Measurements from ENCODE around the gene IRF1. TPM values are rescaled to one million over a fixed set of nuclear protein-coding genes. Genes with fewer than 3 reads are reported as not detected.
"Not testable (repeated sequence)": the region's sequence is repeated elsewhere in the genome, so short reads cannot be mapped to it uniquely, and the experiment has no call there.

Gene IRF1
- total and polyA plus RNA-seq, 5 experiments from 2014 or later = 108 to 218 (median 127) TPM

DNA sequence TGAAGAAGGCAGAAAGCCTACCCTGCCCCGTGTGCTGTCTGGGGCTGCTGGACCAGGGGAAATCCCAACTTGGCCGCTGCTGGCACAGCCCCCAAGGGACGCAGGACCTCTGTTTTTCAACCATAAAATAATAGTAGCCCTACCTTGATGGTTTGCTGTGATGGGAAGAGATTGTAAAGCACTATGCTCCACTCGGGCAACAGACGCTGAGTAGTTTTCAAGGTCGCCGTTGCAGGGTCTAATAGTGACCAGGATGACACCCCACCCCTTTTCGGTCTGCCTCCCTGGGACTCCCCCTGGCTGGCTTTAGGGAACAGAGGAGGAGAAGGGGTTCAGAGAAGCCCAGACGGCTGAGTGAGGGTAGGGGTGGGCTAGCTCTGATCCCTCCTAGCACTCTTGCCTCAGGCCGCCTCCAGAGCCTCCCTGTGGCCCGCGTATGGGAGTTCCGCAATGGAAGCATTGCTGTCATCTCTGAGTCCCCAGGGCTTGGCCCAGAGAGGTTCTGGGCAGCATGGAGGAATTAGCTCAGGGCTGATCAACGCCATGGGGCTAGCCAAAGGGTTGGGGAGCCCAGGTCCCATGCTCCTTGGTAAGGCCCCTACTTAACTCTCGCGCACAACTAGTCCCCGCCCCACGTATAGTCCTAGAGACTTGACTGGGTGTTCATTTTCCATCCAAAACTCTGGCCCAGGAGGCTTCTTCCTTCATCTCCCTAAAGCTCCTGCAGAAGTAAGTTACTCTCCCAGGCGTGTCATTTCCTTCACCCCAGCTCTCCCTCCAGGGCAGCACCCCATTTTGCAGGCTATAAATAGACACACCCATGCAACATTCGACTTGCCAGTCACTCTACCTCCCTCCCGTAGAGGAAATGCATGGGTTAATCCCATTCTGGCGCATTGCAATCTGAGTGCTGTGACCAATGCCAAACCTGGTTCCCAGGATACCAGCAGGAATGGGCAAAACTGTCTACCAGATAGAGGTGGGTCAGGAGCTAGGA, 1.1 kb upstream of the IRF1 start:
- peak overlapping the region; percentile 96 to 98 (median 98) for H3K27ac Mint-ChIP-seq
- POLR2A ChIA-PET = interaction anchor here (0.6 to 16.0 kb wide), 20 partner anchors 8 to 560 kb away, joined by 3 to 648 read pairs (median 28); partner anchors contain the start of genes AFF4, HSPA4, SLC22A4 and SLC22A5
- peaks cover 0 to 34% (median 29%) of the 10 kb centered on the region in 3 donors for H3K36me3 Mint-ChIP-seq
- H3K27me3 Mint-ChIP-seq = no peaks in the 10 kb centered on the region
- peaks cover 39 to 72% (median 67%) of the 10 kb centered on the region in 4 donors for H3K4me1 Mint-ChIP-seq
- no peaks in the 10 kb centered on the region for H3K9me3 Mint-ChIP-seq
- peak overlapping the region; percentile 81 to 94 (median 88) for H3K4me3 Mint-ChIP-seq
- peak in 1 of 2 donors; percentile 1 for ATAC-seq
- peak in 3 of 10 donors; percentile 17 to 62 (median 19) for DNase-seq

DNA sequence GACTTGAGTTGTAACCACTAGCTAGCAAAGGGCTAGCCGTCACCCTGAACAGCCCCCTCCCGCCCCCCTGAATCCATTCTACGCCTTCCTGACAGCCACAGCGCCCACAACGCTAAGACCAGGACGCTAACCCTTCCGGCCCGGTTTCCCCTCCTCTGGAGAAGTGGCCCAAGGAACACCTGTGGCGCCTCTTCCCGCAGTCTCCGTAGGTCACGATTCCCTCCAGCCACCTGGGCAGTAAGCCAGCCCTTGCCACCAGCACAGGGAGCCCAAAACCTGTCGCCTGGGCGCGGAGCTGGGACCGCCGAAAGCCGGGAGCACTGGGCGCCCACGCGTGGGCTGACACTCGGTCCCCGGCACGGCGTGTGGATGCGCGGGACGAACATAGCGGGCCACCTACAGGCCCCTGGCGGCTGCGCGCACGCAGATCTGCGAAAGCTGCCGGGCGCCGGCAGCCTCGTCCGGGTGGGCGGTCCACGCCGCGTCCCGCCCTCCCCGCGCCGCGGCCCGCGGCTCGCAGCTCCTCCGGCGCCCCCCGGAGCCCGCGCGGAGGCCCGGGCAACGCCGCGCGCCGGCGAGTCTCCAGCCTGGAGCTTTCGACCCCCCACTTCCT, 596 bp downstream of the IRF1 start:
- peak in 4 of 10 donors; percentile 55 to 84 (median 61) for DNase-seq
- H3K4me1 Mint-ChIP-seq = peaks cover 49 to 79% (median 76%) of the 10 kb centered on the region in 4 donors
- peak; percentile 42 to 47 for ATAC-seq
- peaks cover 0 to 51% (median 42%) of the 10 kb centered on the region in 3 donors for H3K36me3 Mint-ChIP-seq
- POLR2A ChIA-PET = interaction anchor here (0.6 to 16.0 kb wide), 26 partner anchors 10 to 938 kb away, joined by 3 to 648 read pairs (median 11); partner anchors contain the start of genes AFF4, HSPA4, RAD50 and SLC22A4
- H3K27me3 Mint-ChIP-seq = no peaks in the 10 kb centered on the region
- peak overlapping the region; percentile 93 to 97 (median 96) for H3K4me3 Mint-ChIP-seq
- peak overlapping the region; percentile 92 to 98 (median 96) for H3K27ac Mint-ChIP-seq
- H3K9me3 Mint-ChIP-seq = no peaks in the 10 kb centered on the region

DNA sequence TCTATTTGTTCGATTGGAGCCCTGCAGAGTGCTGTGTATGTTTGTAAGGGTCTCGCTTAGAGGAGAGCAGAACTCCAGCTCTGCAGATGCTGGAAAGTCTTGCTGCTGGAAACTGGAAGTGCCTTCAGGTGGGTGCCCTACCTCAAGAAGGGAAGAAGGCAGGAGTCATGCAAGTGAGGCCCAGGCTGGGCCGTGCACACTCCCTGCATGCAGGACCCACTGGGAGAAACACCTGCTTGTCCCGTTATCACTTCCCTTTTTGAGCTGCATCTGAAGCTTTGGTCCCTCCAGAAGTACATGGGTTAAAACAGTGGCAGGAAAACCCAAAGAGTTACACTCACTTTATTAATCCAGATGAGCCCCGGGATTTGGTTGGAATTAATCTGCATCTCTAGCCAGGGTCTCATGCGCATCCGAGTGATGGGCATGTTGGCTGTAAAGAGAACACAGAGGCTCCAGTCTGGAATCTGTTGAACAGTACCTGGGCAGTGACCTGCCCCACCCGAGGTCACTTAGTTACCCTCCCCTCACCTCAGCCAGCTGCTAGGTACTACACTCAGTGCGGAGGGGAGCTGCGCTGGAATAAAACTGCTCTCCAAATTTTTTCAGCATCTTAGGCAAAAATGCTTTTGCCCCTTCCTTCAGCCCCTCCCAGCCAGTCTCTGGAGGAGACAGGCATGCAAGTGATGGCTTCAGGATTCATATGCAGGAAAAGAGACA, 1.4 kb downstream of the IRF1 start:
- DNase-seq (peak in 4 of 10 donors; percentile 8 to 60 (median 24)), ATAC-seq (no peak)
- POLR2A ChIA-PET = interaction anchor here (0.9 to 16.0 kb wide), 20 partner anchors 10 to 120 kb away, joined by 3 to 648 read pairs (median 28); partner anchors contain the start of gene SLC22A5
- Mint-ChIP-seq H3K27ac (peak overlapping the region; percentile 92 to 98 (median 95)), H3K4me1 (peaks cover 49 to 79% (median 74%) of the 10 kb centered on the region in 4 donors), H3K36me3 (peaks cover 0 to 59% (median 43%) of the 10 kb centered on the region in 3 donors), H3K4me3 (peak overlapping the region; percentile 93 to 97 (median 96)), H3K27me3 (no peaks in the 10 kb centered on the region), H3K9me3 (no peaks in the 10 kb centered on the region)

DNA sequence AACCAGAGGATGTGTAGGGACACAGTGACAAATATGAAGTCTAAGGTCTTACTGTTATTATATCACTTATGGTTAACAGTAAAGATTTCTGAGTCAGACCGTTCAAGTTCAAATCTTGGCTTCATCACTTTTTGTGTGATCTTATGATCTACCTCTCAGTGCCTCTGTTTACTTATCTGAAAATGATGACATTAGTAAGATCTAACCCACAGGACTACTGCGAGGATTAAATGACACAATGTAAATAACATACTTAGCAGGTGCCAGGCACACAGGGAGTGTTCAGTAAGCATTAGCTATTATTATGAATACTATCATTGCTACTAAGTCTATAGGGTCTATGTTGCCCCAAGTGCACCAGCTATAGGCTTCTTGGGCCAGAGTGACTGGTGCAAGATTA, 2.0 kb downstream of the IRF1 start:
- H3K4me3 Mint-ChIP-seq = peak overlapping the region; percentile 93 to 97 (median 96)
- peak overlapping the region; percentile 92 to 98 (median 95) for H3K27ac Mint-ChIP-seq
- POLR2A ChIA-PET = interaction anchor here (1.4 to 16.0 kb wide), 13 partner anchors 11 to 102 kb away, joined by 10 to 648 read pairs (median 69); no protein-coding TSS in a partner anchor
- H3K4me1 Mint-ChIP-seq = peaks cover 46 to 78% (median 74%) of the 10 kb centered on the region in 4 donors
- ATAC-seq (no peak), DNase-seq (no peak)
- H3K27me3 Mint-ChIP-seq = no peaks in the 10 kb centered on the region
- H3K36me3 Mint-ChIP-seq = peaks cover 0 to 65% (median 43%) of the 10 kb centered on the region in 3 donors
- no peaks in the 10 kb centered on the region for H3K9me3 Mint-ChIP-seq

DNA sequence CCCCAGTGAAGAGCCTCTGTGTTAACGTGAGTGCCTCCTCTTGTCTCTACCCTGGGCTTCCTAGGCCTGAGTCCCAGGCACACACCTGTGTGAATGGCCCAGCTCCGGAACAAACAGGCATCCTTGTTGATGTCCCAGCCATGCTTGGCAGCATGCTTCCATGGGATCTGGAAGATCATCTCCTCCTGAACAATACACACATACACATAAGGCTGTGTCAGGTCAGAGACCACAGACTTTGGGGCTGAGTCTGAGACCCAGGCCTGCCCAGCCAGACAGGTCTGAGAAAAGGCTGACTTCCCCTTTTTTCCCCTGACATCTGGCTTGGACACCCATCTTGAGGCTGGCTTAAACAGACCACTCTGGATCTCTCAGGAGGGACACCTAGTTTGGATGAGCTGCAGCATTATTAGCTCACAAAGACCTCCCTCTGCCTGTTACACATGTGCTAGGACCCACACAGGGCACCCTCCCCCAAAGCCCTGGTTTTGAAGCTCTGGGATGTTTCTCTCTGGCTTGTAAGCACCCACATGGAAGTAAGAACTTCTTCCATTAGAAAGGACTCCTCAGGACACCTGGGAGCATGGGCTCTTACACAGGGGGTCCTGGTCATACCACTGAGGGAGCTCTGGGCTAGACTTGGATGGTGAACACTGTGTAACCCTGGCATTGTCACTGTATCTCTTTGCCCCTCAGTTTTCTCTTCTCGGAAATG, 2.6 kb downstream of the IRF1 start:
- DNase-seq (peak in 2 of 10 donors; percentile 18 to 45), ATAC-seq (no peak)
- Mint-ChIP-seq H3K36me3 (peaks cover 0 to 71% (median 44%) of the 10 kb centered on the region in 3 donors), H3K4me1 (peaks cover 43 to 78% (median 71%) of the 10 kb centered on the region in 4 donors), H3K27ac (peak overlapping the region; percentile 92 to 98 (median 95)), H3K27me3 (no peaks in the 10 kb centered on the region), H3K4me3 (peak overlapping the region; percentile 93 to 97 (median 96)), H3K9me3 (no peaks in the 10 kb centered on the region)
- POLR2A ChIA-PET = interaction anchor here (0.8 to 16.0 kb wide), 14 partner anchors 11 to 101 kb away, joined by 3 to 648 read pairs (median 58); no protein-coding TSS in a partner anchor

DNA sequence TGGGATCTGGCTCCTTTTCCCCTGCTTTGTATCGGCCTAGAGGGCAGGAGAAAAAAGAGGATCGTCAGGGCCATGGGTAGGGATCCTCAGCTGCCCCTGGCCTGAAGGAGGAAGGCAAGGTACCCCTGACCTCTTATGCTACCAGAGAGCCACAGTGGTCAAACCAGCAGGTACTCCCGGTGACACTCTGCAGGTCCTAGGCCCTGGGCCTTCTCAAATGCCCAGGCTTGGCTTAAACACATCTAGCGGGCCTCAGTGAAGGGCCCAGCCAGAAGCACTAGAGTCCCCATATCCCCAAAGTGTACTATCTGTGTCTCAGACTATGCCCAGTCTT, 3.5 kb downstream of the IRF1 start:
- POLR2A ChIA-PET = interaction anchor here (0.8 to 16.0 kb wide), 9 partner anchors 12 to 71 kb away, joined by 3 to 648 read pairs (median 47); no protein-coding TSS in a partner anchor
- Mint-ChIP-seq H3K36me3 (peaks cover 0 to 80% (median 48%) of the 10 kb centered on the region in 3 donors), H3K9me3 (no peaks in the 10 kb centered on the region)

DNA sequence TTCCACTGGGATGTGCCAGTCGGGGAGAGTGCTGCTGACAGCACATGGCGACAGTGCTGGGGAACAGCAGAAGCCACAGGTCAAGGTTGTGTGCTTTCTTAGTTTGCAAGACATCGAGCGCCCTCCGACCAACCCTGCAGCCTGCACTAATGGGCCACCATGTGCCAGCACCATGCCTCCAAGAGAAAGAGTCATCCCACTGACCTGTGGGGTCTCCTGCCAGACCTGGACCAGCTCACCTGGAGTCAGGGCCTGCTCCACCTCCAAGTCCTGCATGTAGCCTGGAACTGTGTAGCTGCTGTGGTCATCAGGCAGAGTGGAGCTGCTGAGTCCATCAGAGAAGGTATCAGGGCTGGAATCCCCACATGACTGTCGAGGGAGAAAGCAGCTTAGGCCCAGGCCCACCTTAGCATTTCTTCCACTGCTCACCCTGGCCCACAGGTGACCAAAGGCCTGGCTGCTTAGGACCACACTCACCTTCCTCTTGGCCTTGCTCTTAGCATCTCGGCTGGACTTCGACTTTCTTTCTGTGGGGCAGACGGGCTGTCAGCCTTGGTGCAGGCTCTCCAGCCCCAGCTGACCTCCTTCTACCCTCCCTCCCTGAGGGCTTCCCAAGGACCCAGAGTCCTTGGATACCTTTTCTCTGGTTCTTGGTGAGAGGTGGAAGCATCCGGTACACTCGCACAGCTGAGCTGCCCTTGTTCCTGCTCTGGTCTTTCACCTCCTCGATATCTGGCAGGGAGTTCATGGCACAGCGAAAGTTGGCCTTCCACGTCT, 4.1 kb downstream of the IRF1 start:
- H3K9me3 Mint-ChIP-seq = no peaks in the 10 kb centered on the region
- H3K27ac Mint-ChIP-seq = peak overlapping the region; percentile 93 to 98 (median 95)
- H3K4me3 Mint-ChIP-seq = peak overlapping the region; percentile 93 to 97 (median 96)
- DNase-seq (peak in 1 of 10 donors; percentile 16), ATAC-seq (no peak)
- H3K36me3 Mint-ChIP-seq = peaks cover 0 to 85% (median 48%) of the 10 kb centered on the region in 3 donors
- peaks cover 38 to 72% (median 62%) of the 10 kb centered on the region in 4 donors for H3K4me1 Mint-ChIP-seq
- POLR2A ChIA-PET = interaction anchor here (0.9 to 16.0 kb wide), 7 partner anchors 13 to 75 kb away, joined by 3 to 648 read pairs (median 79); no protein-coding TSS in a partner anchor
- no peaks in the 10 kb centered on the region for H3K27me3 Mint-ChIP-seq

More for the DNA sequence above, 3.5 kb downstream of the IRF1 start:
- H3K27me3 Mint-ChIP-seq = no peaks in the 10 kb centered on the region
- peaks cover 41 to 74% (median 65%) of the 10 kb centered on the region in 4 donors for H3K4me1 Mint-ChIP-seq
- H3K27ac Mint-ChIP-seq = peak overlapping the region; percentile 92 to 98 (median 95)
- peak overlapping the region; percentile 93 to 97 (median 96) for H3K4me3 Mint-ChIP-seq
- DNase-seq (peak in 1 of 10 donors; percentile 45), ATAC-seq (no peak)

DNA sequence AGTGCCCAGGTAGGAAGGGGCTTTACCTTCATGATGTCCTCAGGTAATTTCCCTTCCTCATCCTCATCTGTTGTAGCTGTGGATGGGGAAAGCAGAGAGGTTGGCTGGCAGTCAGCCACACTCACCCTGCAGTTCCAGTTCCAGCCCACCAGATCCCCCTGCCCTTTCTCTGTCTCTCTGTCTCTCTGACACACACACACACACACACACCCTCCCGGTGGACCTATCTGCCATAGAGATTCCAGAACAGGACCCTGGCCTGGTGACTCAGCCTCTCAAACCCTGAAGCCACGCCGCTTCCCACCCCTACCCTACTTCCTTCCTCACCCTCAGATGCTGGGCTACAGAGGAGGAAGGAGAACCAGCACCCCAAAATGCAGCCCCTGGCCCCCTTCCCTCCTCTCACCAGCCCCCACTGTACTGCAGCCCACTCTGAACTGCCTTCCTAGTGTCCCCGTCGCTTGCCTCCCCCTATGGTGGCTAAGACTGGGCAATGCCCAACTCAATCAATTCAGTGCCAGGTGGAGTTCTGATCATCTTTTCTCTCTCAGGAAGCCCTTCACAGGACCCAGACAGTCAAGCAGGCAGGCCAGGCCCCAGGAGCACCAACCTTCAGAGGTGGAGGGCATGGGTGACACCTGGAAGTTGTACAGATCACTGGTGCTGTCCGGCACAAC, 4.8 kb downstream of the IRF1 start:
- Mint-ChIP-seq H3K36me3 (peaks cover 0 to 90% (median 48%) of the 10 kb centered on the region in 3 donors), H3K4me3 (peak overlapping the region; percentile 69 to 97 (median 95)), H3K4me1 (peaks cover 42 to 75% (median 65%) of the 10 kb centered on the region in 4 donors), H3K27me3 (no peaks in the 10 kb centered on the region), H3K27ac (peak overlapping the region; percentile 83 to 98 (median 95)), H3K9me3 (no peaks in the 10 kb centered on the region)
- POLR2A ChIA-PET = interaction anchor here (0.9 to 16.0 kb wide), 5 partner anchors 14 to 75 kb away, joined by 3 to 648 read pairs (median 7); no protein-coding TSS in a partner anchor
- ATAC-seq (no peak), DNase-seq (peak in 3 of 10 donors; percentile 8 to 58 (median 16))

DNA sequence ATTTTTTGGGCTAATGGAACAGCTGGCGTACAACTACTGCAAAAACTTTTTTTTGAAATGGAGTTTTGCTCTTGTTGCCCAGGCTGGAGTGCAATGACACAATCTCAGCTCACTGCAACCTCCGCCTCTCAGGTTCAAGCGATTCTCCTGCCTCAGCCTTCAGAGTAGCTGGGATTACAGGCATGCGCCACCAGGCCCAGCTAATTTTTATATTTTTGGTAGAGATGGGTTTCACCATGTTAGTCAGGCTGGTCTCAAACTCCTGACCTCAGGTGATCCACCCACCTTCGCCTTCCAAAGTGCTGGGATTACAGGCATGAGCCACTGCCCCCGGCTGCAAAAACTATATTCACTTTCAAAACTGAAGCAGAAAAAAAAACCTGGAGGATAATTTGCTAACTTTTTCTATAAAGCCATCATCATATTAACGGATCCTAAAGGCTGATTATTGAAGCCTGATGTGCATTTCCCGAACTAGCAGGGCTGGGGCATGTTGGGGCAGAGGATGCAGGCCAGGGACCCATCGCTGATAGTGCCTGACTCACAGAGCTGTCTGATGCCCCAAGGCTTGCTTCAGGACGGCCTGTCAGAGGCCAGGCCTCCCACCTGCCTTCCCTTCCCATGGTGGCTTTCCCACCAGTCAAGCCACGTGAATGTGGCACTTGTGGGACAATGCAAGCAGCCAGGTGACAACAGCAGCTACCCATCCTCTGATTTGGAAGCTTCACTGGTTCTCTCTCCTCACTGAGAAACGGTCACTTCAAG, 5.5 kb downstream of the IRF1 start:
- peak in 1 of 10 donors; percentile 8 for DNase-seq
- H3K27me3 Mint-ChIP-seq, ATAC-seq, H3K9me3 Mint-ChIP-seq: not testable (repeated sequence)
- Mint-ChIP-seq H3K4me3 (peak overlapping the region; percentile 69 to 97 (median 95)), H3K27ac (peak overlapping the region; percentile 83 to 98 (median 95)), H3K36me3 (peaks cover 0 to 89% (median 48%) of the 10 kb centered on the region in 3 donors), H3K4me1 (peaks cover 42 to 82% (median 72%) of the 10 kb centered on the region in 4 donors)
- POLR2A ChIA-PET = interaction anchor here (0.9 to 23.2 kb wide), 6 partner anchors 11 to 65 kb away, joined by 4 to 648 read pairs (median 8); no protein-coding TSS in a partner anchor

Measured in naive thymus-derived CD8-positive, alpha-beta T cell (primary cell).